Gastrocnemius medialis (tissue), 4 donors: Measurements from ENCODE around the gene GFOD1.

ENCODE experiments used
- CTCF ChIP-seq, 5 experiments: fragments of 450-650 bp in 3 of 5; fragments of 200-600 bp in 2 of 5; sonication (generic) in 2 of 5; IDR thresholded peaks in 4 of 5; conservative IDR thresholded peaks in 1 of 5; 1 replicate in 4 of 5; 2 replicates in 1 of 5; pipeline ENCODE4 v1.5.1; 2016 to 2019; ENCODE audit warnings: antibody characterized with exemption in 5 of 5, mild to moderate bottlenecking in 3 of 5, moderate library complexity in 3 of 5
- POLR2A ChIP-seq, 2 donors: fragments of 450-650 bp; IDR thresholded peaks; one replicate each; pipeline ENCODE4 v1.6.1; 2017; ENCODE audit warnings: antibody characterized with exemption in 2 of 2, mild to moderate bottlenecking in 2 of 2, moderate library complexity in 2 of 2

- TF ChIP-seq CTCF (IDR thresholded peaks at IDR 0.05 in 4 of 5, conservative IDR thresholded peaks at IDR 0.05 in 1 of 5) (no peak), POLR2A (IDR thresholded peaks at IDR 0.05) (no peak)
These were observed 47.8 kb downstream of the GFOD1 start for GRCh38 chr6:13439644-13440043.
